ENCODE measurements around the gene SNRNP27.
"Not testable (repeated sequence)": the region's sequence is repeated elsewhere in the genome, so short reads cannot be mapped to it uniquely, and the experiment has no call there.

SNRNP27 gene

DNA sequence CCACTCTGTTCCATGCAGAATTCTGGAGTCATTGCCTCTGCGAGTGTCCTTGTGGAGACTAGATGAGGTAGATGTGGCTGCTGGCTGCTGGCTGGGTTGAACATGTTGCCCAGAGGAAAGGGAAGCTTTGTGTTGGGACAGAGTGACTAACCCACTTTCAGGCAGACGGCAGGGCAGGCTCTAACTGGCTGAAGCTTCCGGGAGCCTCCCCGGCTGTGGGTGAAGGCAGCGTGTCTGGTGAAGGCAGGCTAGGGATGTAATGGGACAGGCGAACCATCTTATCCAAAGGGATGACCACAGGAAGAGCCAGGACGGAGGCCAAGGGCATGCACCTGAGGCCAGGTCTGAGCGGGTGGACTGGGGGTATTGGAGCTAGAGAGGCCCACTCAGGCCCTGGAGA is 51.7 kb downstream of the SNRNP27 start:
- DNase-seq (ENCODE audit: low spot score), result no peak
- no peak for FAIRE-seq

DNA sequence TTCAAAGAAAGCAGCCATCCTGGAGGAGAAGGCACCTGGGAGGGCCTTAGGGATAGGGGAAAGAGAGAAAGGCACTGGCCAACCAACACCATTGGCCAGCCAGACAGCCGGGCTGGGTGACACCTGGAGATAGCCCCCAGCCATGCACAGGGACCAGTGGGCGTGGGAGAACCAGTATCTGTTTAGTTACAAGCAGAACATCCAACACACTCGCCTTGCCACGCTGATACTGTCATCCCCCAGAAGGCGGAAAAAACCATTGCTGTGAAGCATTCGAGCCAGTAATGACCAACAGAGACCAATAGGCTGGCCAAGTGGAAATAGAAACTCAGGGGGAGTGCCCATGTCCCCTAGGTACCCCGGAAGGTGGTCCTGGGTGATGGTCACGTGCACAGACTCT is 52.2 kb downstream of the SNRNP27 start:
- DNase-seq (ENCODE audit: low spot score) (no peak), FAIRE-seq (no peak)

DNA sequence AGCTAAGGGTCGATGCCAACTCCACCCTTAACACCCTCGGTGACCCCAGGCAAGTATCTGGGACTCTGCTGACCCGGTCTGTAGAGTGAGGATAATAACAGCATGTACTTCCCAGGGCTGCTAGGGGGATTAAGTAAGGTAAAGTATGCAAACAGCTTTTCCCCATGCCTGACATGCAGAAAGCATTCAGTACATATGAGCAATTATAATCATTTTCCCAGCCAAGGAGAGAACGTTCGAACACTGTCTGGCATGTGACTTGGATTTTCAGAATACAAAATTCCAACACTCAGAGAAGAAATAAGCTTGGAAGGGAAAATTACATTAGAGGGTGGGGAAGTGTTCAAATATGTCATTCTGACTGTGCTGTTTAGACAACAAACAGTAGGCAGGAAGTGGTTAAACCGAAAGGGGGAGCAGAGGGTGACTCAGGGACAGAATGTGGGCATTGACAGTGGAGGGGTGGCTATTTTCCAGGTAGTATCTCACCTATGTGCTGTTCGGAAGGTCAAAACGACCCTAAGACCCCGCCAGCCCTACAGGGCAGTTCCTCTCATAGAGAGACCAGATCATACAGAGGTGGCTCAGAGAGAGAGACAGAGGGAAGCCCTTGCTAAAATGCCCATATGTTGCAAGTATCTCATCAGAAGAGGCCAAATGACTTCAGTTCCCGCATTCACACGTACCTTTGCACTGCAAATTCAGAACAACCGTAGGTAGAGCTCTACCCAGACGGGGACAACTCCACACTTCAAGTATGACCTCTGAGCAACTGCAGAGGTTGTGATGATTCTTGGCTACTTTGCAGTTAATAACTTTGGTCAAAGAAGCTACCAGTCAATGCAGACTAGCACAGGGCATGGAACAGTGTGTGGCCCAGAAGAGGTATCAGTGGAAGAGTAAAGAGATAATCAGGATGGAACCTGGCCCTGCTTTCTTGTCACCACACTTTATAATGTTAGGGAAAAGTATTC is 52.9 kb downstream of the SNRNP27 start:
- DNase-seq (ENCODE audit: low spot score), result peak; percentile 80
- FAIRE-seq, result peak; percentile 44

DNA sequence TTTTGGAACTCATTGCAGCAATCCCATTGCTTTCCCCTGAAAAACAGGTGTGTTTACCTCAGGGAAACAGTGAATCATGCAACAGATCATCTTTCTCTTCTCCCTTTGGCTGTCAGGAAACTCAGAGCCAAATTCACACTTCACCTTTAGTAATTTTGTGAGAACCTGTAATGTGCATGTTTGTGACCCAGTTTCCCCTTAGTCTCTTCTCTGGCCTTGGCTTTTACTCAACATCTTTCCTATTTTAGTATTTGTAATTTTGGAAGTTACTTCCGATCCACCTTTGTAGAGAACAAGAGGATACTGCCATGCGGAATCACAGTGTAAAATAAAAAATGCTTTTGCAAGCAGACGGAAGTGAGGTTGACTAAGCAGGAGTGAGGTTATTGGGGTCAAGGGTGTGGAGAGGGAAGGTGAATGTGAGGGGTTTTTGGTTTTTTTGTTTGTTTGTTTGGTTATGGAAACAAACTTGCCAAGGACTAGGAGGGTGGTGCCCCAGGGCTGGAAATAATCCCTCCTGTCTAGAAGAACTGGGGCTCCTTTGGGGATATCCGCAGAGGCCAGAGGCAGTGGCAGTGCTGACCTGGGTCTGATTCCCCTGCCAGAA is 53.7 kb downstream of the SNRNP27 start:
- FAIRE-seq (no peak), DNase-seq (ENCODE audit: low spot score) (no peak)

DNA sequence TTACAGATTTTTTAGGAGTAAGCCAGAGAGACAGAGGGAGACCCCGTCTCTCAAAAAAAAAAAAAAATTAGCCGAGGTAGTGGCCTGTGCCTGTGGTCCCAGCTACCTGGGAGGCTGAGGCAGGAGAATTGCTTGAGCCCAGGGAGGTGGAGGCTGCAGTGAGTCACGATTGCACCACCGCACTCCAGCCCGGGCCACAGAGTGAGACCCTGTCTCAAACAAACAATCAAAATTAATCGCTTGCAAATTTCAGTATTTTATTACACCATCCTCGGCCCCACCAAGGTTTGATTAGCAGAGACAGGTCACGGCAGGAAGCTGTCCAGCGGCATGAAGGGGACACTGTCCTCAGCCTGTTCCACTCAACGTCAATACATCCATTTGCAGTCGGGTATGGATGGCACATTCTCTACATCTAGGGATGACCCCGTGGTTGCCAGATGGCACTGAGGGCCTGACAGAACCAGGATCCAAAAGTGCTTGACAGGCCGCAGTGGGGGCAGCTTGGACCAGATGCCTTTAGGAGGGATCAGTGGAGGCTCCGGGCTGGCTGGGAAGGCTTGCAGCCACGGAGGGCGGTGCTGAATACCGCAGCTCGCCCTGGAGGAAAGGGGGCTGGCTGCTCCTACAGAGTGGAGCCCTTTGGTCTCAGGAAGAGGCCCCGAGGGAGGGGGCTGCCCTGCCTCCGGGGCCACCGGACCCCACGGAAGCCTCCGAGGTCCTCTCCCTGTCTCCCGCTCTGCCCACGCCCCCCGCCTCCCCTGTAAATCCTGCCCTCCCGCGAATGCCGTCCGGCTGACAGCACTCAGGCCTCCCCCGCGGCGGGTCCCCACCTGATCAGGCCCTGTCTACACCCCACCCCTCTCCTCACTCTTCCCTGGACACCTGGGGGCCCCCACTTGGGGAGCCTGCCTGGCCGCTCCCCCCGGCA is 54.5 kb downstream of the SNRNP27 start:
- DNase-seq (ENCODE audit: low spot score) (no peak), FAIRE-seq (no peak)

DNA sequence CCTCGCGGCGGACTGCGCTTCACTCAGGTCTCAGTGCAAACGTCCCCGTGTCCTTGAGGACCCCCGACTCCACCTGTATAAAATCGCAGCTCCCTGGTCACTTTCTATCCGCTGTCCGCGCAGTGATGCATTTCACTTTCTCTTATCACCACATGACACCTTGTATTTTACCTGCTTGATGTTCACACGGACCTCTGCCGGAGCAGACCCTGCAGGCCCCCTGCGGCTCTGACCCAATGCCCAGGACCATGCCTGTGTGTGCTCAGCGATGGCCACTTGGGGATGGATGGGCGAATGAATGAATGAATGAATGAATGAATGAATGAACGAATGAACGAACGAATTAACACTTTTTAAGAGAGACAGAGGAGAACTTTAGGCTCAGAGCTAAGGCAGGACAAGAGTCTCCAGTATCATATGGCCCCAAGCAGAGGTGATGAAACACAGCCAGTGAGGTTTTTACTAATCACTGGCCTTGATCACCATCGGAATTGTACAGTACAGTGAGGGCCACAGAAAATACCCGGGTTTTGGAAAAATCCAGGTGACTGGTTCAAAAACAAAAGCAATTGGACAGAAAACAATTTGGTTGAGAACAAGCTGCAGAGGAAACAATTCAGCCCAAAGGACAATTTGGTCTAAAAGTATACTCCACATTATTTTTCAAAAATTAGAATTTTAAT is 55.3 kb downstream of the SNRNP27 start:
- no peak for DNase-seq (ENCODE audit: low spot score)
- no peak for FAIRE-seq

DNA sequence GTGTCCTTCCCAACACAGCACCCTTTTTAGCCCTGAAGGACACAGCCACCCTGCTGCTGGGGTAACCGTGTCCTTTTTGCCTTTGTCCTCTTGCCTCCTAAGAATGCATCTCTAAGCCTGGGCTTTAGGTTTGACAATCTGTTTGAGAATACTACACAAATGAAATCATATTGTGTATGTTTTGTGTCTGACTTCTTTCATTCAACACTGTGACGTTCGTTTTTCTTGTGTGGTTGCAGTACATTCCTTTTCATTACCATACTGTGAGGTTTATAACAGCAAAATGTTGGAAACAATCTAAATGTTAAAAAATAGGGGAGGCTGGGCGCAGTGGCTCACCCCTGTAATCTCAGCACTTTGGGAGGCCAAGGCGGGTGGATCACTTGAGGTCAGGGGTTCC is 56.5 kb downstream of the SNRNP27 start:
- FAIRE-seq, result no peak
- DNase-seq (ENCODE audit: low spot score), result no peak

DNA sequence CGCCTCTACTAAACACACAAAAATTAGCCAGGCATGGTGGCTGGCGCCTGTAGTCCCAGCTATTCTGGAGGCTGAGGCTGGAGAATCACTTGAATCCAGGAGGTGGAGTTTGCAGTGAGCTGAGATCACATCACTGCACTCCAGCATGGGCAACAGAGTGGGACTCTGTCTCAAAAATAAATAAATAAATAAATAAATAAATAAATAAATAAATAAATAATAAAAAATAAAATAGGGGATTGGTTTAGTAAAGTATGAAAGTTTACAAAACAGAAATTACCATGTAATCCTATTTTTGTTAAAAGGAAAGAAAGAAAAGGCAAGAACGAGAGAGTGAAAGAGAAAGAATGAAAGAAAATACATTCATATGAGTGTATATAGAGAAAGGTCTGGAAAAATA is 56.9 kb downstream of the SNRNP27 start:
- not testable (repeated sequence) for FAIRE-seq; DNase-seq (ENCODE audit: low spot score)

DNA sequence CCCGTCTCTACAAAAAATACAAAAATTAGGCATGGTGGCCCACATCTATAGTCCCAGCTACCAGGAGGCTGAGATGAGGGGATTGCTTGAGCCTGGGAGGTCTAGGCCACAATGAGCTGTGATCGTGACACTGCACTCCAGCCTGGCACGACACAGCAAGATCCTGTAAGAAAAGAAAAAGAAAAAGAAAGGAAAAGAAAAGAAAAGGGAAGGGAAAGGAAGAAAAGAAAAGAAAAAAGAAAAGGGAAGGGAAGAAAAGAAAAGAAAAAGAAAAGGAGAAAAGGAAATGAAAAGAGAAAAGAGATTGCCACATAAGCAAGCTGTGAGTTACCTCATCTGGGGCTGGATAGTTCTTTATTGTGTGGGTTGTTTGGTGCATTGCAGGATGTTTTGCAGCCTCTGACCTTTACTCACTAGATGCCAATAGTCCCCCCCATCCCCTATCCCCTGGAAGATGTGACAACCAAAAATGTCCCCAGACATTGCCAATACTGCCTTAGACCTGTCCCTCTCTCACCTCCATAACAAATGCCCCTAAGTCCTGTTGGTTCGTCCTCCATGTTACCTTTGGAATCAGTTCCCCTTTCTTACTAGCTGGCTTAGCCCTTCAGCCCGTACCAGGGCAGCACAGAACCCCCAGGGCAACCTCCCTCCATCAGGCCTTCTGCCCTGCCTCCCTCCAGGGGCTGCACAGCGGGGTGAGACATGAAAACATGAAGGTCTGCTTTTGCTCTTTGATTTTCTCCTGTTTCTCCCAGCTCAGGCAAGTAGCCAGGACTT is 58.8 kb downstream of the SNRNP27 start:
- no peak for FAIRE-seq
- DNase-seq (ENCODE audit: low spot score), result no peak

DNA sequence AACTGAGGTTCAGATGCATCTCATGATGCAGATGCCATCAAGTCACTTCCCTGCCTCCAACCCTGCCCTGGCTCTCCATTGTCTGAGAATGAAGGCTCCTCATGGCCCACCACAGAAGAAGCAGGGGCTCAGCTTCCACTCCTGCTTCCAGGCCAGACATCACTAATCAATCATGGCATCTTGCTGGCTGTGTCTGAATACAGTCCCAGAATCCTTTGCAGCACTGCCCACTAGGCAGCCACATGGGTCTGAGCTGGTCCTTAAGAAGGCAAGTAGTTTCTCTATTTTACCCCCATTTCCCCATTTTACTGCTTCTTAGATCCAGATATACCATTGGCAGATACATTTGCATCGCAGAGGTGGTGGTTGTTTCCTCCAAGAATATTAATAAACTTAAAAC is 60.3 kb downstream of the SNRNP27 start:
- FAIRE-seq (no peak), DNase-seq (ENCODE audit: low spot score) (no peak)

All from urothelium cell line (cell line).